Measurements from ENCODE around the gene B4GALT1.

The B4GALT1 gene

GRCh38 chr9:33192493-33193255 lies 25.5 kb upstream of the B4GALT1 start:
- Histone ChIP-seq H3K36me3 (no peaks in the 10 kb centered on the region), H3K4me3 (ENCODE audit: low read depth, low read length) (no peak overlapping the region), H3K27ac (no peak overlapping the region), H3K9me3 (ENCODE audit: severe bottlenecking) (no peaks in the 10 kb centered on the region), H3K27me3 (ENCODE audit: insufficient read depth, low read depth, severe bottlenecking) (no peaks in the 10 kb centered on the region)
- no peak for TF ChIP-seq CTCF (IDR thresholded peaks at IDR 0.05; ENCODE audit: low read depth, low read length)
- DNase-seq = no peak

GRCh38 chr9:33190021-33190705 lies 23.0 kb upstream of the B4GALT1 start:
- H3K27me3 ChIP-seq (ENCODE audit: insufficient read depth, low read depth, severe bottlenecking) = no peaks in the 10 kb centered on the region
- no peak overlapping the region for H3K27ac ChIP-seq
- no peak overlapping the region for H3K4me3 ChIP-seq (ENCODE audit: low read depth, low read length)
- no peak for TF ChIP-seq CTCF (IDR thresholded peaks at IDR 0.05; ENCODE audit: low read depth, low read length)
- no peaks in the 10 kb centered on the region for H3K36me3 ChIP-seq
- DNase-seq = no peak
- no peaks in the 10 kb centered on the region for H3K9me3 ChIP-seq (ENCODE audit: severe bottlenecking)

- no peak for DNase-seq
- H3K9me3 ChIP-seq (ENCODE audit: severe bottlenecking) = no peaks in the 10 kb centered on the region
- H3K27me3 ChIP-seq (ENCODE audit: insufficient read depth, low read depth, severe bottlenecking) = no peaks in the 10 kb centered on the region
- no peak overlapping the region for H3K27ac ChIP-seq
- H3K4me3 ChIP-seq (ENCODE audit: low read depth, low read length) = no peak overlapping the region
- H3K36me3 ChIP-seq = no peaks in the 10 kb centered on the region
- no peak for TF ChIP-seq CTCF (IDR thresholded peaks at IDR 0.05; ENCODE audit: low read depth, low read length)
These were observed 22.2 kb upstream of the B4GALT1 start for GRCh38 chr9:33189331-33189791.

- no peak for DNase-seq
- Histone ChIP-seq H3K27ac (no peak overlapping the region), H3K27me3 (ENCODE audit: insufficient read depth, low read depth, severe bottlenecking) (no peaks in the 10 kb centered on the region), H3K4me3 (ENCODE audit: low read depth, low read length) (no peak overlapping the region), H3K9me3 (ENCODE audit: severe bottlenecking) (no peaks in the 10 kb centered on the region), H3K36me3 (no peaks in the 10 kb centered on the region)
- no peak for TF ChIP-seq CTCF (IDR thresholded peaks at IDR 0.05; ENCODE audit: low read depth, low read length)
These were observed 21.6 kb upstream of the B4GALT1 start for GRCh38 chr9:33188711-33189110.

- Histone ChIP-seq H3K27me3 (ENCODE audit: insufficient read depth, low read depth, severe bottlenecking) (no peaks in the 10 kb centered on the region), H3K9me3 (ENCODE audit: severe bottlenecking) (no peaks in the 10 kb centered on the region), H3K4me3 (ENCODE audit: low read depth, low read length) (no peak overlapping the region), H3K27ac (no peak overlapping the region), H3K36me3 (no peaks in the 10 kb centered on the region)
- peak; percentile 24 for DNase-seq
- no peak for TF ChIP-seq CTCF (IDR thresholded peaks at IDR 0.05; ENCODE audit: low read depth, low read length)
These were observed 20.5 kb upstream of the B4GALT1 start for GRCh38 chr9:33187519-33188218.
